A549 treated with AZD2906 at 1 μM for 4 hours (cell line): ENCODE measurements around the gene RIMKLA. TPM values are rescaled to one million over a fixed set of nuclear protein-coding genes. Genes with fewer than 3 reads are reported as not detected.

Source experiments
- total RNA-seq: library from RNA; stranded (reverse); fragments of 200-300 nt; extraction: Qiagen RNA extraction; gene quantifications from 5 replicates; pipeline ENCODE4 v1.2.3, GENCODE V29; 2022

RIMKLA gene
- 0.36 to 0.91 TPM (median 0.57 TPM) in 5 replicates for total RNA-seq

GRCh38 chr1:42380586-42381279, at the start of gene RIMKLA:
Gene RIMKLA, plus strand, starts transcription at chr1:42380792. Its CDS starts 143 bp downstream, at chr1:42380935.

GRCh38 chr1:42335050-42335808, 45.4 kb upstream of the RIMKLA start, which contains the start of gene FOXJ3:
Gene FOXJ3, minus strand, starts transcription at chr1:42335235. Its CDS starts 24,142 bp downstream, at chr1:42311093.

GRCh38 chr1:42456010-42456753, 75.6 kb downstream of the RIMKLA start, which contains the start of the genes PPCS and ZMYND12:
Gene PPCS, plus strand, starts transcription at chr1:42456543. Its CDS starts 23 bp downstream, at chr1:42456566.
Gene ZMYND12, minus strand, starts transcription at chr1:42456022. Its CDS starts 25 bp downstream, at chr1:42455997.

DNA sequence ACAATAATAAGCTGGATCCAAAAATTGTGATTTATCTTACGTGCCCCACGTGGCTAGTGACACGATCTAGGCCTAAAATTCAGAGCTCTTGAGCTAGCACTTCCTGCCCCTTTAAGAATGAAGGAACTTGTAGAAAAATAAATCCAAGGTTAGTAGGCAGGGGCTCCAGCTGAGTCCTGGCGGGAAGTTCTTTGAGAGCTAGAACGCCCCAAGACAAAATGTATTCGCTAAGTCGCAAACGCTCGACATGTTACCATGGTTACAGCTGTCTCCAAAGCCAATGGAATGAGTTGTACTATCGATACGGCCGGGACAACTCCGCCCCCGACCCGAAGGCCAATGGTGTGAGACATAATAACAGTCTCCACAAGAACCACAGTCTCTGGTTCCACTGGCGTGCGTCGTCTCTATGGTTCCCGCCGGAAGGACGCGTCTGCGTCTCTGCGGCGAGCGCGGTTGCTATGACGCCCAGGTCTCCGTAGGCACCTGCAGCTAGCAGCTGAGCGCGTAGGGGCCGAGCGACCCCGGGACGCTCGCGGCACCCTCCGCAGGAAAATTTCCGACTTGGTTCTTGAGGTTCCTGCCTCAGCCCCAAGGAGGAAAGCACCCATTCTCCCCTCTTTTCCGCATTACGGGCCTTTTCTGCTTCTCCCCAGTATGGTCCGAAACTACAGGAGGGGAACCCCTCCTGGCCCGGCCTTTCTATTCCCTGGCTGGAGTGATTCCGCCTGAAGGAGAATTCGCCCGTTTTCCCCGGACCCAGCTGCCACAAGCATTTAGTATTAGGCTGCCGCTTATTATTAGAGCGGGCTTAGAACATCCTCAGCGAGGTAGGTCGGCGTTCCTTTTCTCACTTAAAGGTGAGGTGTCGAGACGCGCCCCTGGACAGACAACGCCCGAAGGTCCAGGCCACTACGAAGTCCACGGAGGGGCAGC, 82.5 kb downstream of the RIMKLA start, which contains the start of gene CCDC30:
Gene CCDC30 (plus strand): TSS at position 459 of the 936 bp plus-strand sequence. CDS start 17,266 bp downstream, outside the sequence.

Other genes starting within 250 kb of the RIMKLA start
- 0.20 to 0.49 TPM (median 0.37 TPM) in 5 replicates for gene GUCA2B, start 227.4 kb upstream of the RIMKLA start, total RNA-seq
- 0.13 TPM in 1 of 5 replicates, not detected in the others for gene GUCA2A, start 216.0 kb upstream of the RIMKLA start, total RNA-seq
- gene FOXJ3, start 45.6 kb upstream of the RIMKLA start, total RNA-seq, result 15.5 to 18.2 TPM (median 17.1 TPM) in 5 replicates
- 0.14 to 0.63 TPM (median 0.34 TPM) in 5 replicates for gene ZMYND12, start 75.2 kb downstream of the RIMKLA start, total RNA-seq
- 35.1 to 42.7 TPM (median 36.2 TPM) in 5 replicates for gene PPCS, start 75.8 kb downstream of the RIMKLA start, total RNA-seq
- gene CCDC30, start 82.5 kb downstream of the RIMKLA start, total RNA-seq, result 0.32 to 0.88 TPM (median 0.62 TPM) in 5 replicates